ENCODE data around the gene AKAP9.
"Not testable (repeated sequence)": the region's sequence is repeated elsewhere in the genome, so short reads cannot be mapped to it uniquely, and the experiment has no call there.

Gene AKAP9

GRCh38 chr7:91957232-91957631 lies 16.6 kb downstream of the AKAP9 start:
- H3K4me3 ChIP-seq, result no peak overlapping the region
- no peaks in the 10 kb centered on the region for H3K9me3 ChIP-seq
- H3K4me1 ChIP-seq, result no peaks in the 10 kb centered on the region
- no peak for DNase-seq (ENCODE audit: low spot score in 2 of 2)
- in situ Hi-C loops (cut with MboI; ENCODE audit: low sequenced_read_pairs), result no loop called here
- H3K36me3 ChIP-seq (replicated peaks), result no peaks in the 10 kb centered on the region
- H3K27me3 ChIP-seq (ENCODE audit: low read depth), result no peaks in the 10 kb centered on the region

DNA sequence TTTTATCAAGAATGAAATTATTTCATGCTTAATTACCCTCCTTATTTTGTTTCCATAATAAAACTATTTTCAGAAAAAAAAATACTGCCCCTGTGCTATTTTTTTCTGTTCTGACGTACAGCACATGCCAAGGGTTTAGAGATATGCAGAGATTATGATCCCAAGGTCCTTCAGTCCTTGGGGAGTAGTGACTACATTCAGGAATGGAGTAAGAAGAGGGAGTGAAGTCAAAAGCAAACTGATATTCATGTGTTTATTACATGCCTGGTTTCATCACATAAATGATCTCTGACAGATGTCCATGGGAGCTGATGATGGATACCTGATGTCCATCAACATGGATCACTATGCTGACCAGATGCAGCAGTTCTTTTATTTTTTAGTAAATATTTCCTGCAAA lies 17.2 kb downstream of the AKAP9 start:
- Histone ChIP-seq H3K9me3 (no peaks in the 10 kb centered on the region), H3K4me3 (no peak overlapping the region), H3K27me3 (ENCODE audit: low read depth) (no peaks in the 10 kb centered on the region), H3K36me3 (replicated peaks) (no peaks in the 10 kb centered on the region), H3K4me1 (no peaks in the 10 kb centered on the region)
- in situ Hi-C loops (cut with MboI; ENCODE audit: low sequenced_read_pairs), result no loop called here
- DNase-seq (ENCODE audit: low spot score in 2 of 2), result no peak

DNA sequence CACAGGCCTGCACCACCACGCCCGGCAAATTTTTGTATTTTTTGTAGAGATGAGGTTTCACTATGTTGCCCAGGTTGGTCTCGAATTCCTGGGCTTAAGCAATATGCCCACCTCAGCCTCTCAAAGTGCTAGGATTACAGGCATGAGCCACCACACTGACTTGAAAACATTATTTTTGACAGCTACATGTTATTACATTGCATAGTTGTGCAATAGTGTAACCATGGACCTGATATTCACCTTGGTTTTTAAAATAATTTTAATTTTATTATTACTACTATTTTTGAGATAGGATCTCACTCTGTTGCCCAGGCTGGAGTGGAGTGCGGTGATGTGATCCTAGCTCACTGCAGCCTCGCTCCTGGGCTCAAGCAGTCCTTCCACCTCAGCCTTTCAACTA lies 18.4 kb downstream of the AKAP9 start:
- DNase-seq (ENCODE audit: low spot score in 2 of 2), result no peak
- H3K9me3 ChIP-seq, result no peaks in the 10 kb centered on the region
- no peaks in the 10 kb centered on the region for H3K27me3 ChIP-seq (ENCODE audit: low read depth)
- no peaks in the 10 kb centered on the region for H3K36me3 ChIP-seq (replicated peaks)
- H3K4me3 ChIP-seq, result no peak overlapping the region
- in situ Hi-C loops (cut with MboI; ENCODE audit: low sequenced_read_pairs), result no loop called here
- H3K4me1 ChIP-seq, result no peaks in the 10 kb centered on the region

GRCh38 chr7:91961816-91962215 lies 21.2 kb downstream of the AKAP9 start:
- Histone ChIP-seq H3K4me1 (no peaks in the 10 kb centered on the region), H3K4me3 (no peak overlapping the region), H3K9me3 (no peaks in the 10 kb centered on the region), H3K27me3 (ENCODE audit: low read depth) (no peaks in the 10 kb centered on the region), H3K36me3 (replicated peaks) (no peaks in the 10 kb centered on the region)
- no peak for DNase-seq (ENCODE audit: low spot score in 2 of 2)
- in situ Hi-C loops (cut with MboI; ENCODE audit: low sequenced_read_pairs), result no loop called here

DNA sequence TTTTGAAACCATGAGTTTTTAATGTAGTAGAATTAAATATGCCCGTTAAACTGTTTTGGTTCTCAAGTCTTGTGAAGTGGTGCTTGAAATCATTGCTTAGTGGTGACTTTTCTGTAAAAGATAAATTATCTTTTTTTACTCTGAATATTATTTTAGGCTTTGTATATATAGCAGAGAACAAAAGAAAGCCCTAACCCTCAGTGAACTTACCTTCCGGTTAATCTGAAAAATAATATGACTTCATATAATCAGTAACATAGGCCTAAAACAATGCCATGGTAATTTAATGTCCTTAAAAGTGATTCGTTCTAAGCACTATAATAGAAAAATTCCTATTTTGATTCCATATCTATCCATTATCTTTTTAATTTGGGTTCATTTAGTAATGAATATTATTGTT lies 21.8 kb downstream of the AKAP9 start:
- Histone ChIP-seq H3K36me3 (replicated peaks) (no peaks in the 10 kb centered on the region), H3K27me3 (ENCODE audit: low read depth) (no peaks in the 10 kb centered on the region), H3K9me3 (no peaks in the 10 kb centered on the region), H3K4me1 (no peaks in the 10 kb centered on the region), H3K4me3 (no peak overlapping the region)
- in situ Hi-C loops (cut with MboI; ENCODE audit: low sequenced_read_pairs), result no loop called here
- no peak for DNase-seq (ENCODE audit: low spot score in 2 of 2)

DNA sequence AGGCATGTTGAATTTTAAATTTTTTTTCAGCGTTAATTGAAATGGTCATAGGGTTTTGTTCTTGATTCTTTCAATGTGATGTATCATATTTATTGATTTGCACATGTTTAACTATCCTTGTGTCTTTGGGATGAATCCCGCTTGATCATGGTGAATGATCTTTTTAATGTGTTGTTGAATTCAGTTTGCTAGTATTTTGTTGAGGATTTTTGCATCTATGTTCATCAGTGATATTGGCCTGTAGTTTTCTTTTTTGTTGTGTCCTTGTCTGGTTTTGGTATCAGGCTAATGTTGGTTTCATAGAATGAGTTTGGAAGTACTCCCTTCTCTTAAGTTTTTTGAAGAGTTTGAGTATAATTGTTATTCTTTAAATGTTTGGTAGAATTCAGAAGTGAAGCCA lies 26.9 kb downstream of the AKAP9 start:
- H3K9me3 ChIP-seq; in situ Hi-C loops (cut with MboI; ENCODE audit: low sequenced_read_pairs); H3K4me1 ChIP-seq: not testable (repeated sequence)

DNA sequence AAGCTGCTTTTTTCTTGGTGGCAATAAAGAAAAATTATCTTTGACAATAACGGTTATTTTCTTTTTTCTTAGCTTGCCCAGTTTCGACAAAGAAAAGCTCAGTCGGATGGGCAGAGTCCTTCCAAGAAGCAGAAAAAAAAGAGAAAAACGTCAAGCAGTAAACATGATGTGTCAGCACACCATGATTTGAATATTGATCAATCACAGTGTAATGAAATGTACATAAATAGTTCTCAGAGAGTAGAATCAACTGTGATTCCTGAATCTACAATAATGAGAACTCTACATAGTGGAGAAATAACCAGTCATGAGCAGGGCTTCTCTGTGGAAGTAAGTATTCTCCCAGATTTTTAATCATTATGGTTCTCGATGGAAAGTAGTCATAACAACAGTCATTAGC lies 33.0 kb downstream of the AKAP9 start:
- no peaks in the 10 kb centered on the region for H3K36me3 ChIP-seq (replicated peaks)
- no peak overlapping the region for H3K4me3 ChIP-seq
- in situ Hi-C loops (cut with MboI; ENCODE audit: low sequenced_read_pairs), result no loop called here
- H3K9me3 ChIP-seq, result no peaks in the 10 kb centered on the region
- DNase-seq (ENCODE audit: low spot score in 2 of 2), result no peak
- no peaks in the 10 kb centered on the region for H3K4me1 ChIP-seq
- no peaks in the 10 kb centered on the region for H3K27me3 ChIP-seq (ENCODE audit: low read depth)

More for the DNA sequence above, 26.9 kb downstream of the AKAP9 start:
- H3K27me3 ChIP-seq (ENCODE audit: low read depth); H3K36me3 ChIP-seq (replicated peaks); DNase-seq (ENCODE audit: low spot score in 2 of 2); H3K4me3 ChIP-seq: not testable (repeated sequence)

GRCh38 chr7:91974066-91974465 lies 33.4 kb downstream of the AKAP9 start:
- in situ Hi-C loops (cut with MboI; ENCODE audit: low sequenced_read_pairs), result no loop called here

GRCh38 chr7:91976743-91977142 lies 36.1 kb downstream of the AKAP9 start:
- no peaks in the 10 kb centered on the region for H3K4me1 ChIP-seq
- no peaks in the 10 kb centered on the region for H3K36me3 ChIP-seq (replicated peaks)
- no peak overlapping the region for H3K4me3 ChIP-seq
- in situ Hi-C loops (cut with MboI; ENCODE audit: low sequenced_read_pairs), result no loop called here
- H3K27me3 ChIP-seq (ENCODE audit: low read depth), result no peaks in the 10 kb centered on the region
- DNase-seq (ENCODE audit: low spot score in 2 of 2), result no peak
- no peaks in the 10 kb centered on the region for H3K9me3 ChIP-seq

More at GRCh38 chr7:91974066-91974465, 33.4 kb downstream of the AKAP9 start:
- Histone ChIP-seq H3K4me3 (no peak overlapping the region), H3K36me3 (replicated peaks) (no peaks in the 10 kb centered on the region), H3K4me1 (no peaks in the 10 kb centered on the region), H3K9me3 (no peaks in the 10 kb centered on the region), H3K27me3 (ENCODE audit: low read depth) (no peaks in the 10 kb centered on the region)
- DNase-seq (ENCODE audit: low spot score in 2 of 2), result no peak

DNA sequence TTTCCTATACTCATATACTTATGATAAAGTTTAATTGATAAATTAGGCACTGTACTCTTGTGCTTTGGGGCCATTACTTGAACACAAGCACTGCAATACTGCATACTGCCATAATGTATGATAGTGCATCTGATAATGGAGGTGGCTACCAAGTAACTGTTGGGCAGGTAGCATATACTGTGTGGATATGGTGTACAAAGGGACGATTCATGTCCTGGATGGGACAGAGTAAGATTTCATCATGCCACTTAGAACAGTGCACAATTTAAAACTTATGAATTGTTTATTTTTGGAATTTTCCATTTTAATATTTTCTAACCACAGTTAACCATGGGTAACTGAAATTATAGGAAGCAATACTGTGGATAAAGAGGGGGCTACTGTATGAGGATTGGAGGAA lies 38.9 kb downstream of the AKAP9 start:
- H3K9me3 ChIP-seq, result no peaks in the 10 kb centered on the region
- no peaks in the 10 kb centered on the region for H3K27me3 ChIP-seq (ENCODE audit: low read depth)
- H3K36me3 ChIP-seq (replicated peaks), result no peaks in the 10 kb centered on the region
- no peaks in the 10 kb centered on the region for H3K4me1 ChIP-seq
- no peak for DNase-seq (ENCODE audit: low spot score in 2 of 2)
- no peak overlapping the region for H3K4me3 ChIP-seq
- in situ Hi-C loops (cut with MboI; ENCODE audit: low sequenced_read_pairs), result no loop called here

DNA sequence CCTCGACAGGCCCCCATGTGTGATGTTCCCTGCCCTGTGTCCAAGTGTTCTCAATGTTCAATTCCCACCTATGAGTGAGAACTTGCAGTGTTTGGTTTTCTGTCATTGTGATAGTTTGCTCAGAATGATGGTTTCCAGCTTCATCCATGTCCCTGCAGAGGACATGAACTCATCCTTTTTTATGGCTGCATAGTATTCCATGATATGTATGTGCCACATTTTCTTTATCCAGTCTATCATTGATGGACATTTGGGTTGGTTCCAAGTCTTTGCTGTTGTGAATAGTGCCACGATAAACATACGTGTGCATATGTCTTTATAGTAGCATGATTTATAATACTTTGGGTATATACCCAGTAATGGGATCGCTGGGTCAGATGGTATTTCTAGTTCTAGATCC lies 41.7 kb downstream of the AKAP9 start:
- H3K27me3 ChIP-seq (ENCODE audit: low read depth); in situ Hi-C loops (cut with MboI; ENCODE audit: low sequenced_read_pairs): not testable (repeated sequence)

DNA sequence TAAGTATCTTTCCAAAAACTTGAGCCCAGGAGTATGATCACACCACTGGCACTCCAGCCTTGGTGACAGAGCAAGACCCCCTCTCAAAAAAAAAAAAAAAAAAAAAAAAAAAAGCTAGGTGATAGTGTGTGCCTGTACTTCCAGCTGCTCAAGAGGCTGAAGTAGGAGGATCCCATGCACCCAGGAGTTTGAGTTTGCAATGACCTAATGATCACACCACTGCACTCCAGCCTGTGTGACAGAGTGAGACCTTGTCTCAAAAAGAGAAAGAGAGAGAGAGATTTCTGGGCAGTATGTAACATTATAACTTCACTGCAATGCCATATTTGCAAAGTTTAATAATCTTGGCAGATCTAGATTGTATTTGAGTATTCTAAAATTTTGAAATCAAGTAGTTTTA lies 47.6 kb downstream of the AKAP9 start:
- H3K4me1 ChIP-seq, result no peaks in the 10 kb centered on the region
- no peak for DNase-seq (ENCODE audit: low spot score in 2 of 2)
- no peaks in the 10 kb centered on the region for H3K36me3 ChIP-seq (replicated peaks)
- in situ Hi-C loops (cut with MboI; ENCODE audit: low sequenced_read_pairs), result no loop called here
- no peak overlapping the region for H3K4me3 ChIP-seq
- no peaks in the 10 kb centered on the region for H3K27me3 ChIP-seq (ENCODE audit: low read depth)
- no peaks in the 10 kb centered on the region for H3K9me3 ChIP-seq

More for the DNA sequence above, 41.7 kb downstream of the AKAP9 start:
- not testable (repeated sequence) for H3K4me3 ChIP-seq; H3K36me3 ChIP-seq (replicated peaks); H3K4me1 ChIP-seq; H3K9me3 ChIP-seq; DNase-seq (ENCODE audit: low spot score in 2 of 2)

DNA sequence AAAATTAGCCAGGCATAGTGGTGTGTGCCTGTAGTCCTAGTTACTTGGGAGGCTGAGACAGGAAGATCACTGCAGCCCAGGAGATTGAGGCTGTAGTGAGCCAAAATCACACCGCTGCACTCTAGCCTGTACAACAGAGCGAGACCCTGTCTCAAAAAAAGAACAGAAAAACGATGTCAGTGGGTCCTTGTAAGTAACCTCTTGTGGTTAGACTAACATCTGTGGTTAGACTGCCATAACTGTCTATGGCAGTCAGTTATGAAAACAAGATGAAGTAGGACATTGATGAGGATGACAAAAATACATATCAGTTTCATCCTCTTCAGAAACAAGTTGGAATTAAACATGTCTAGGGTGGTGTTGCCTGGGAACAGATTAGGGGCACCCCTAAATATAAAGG lies 53.3 kb downstream of the AKAP9 start:
- H3K36me3 ChIP-seq (replicated peaks), result peaks cover 12% of the 10 kb centered on the region
- no peaks in the 10 kb centered on the region for H3K9me3 ChIP-seq
- H3K27me3 ChIP-seq (ENCODE audit: low read depth), result no peaks in the 10 kb centered on the region
- no peak for DNase-seq (ENCODE audit: low spot score in 2 of 2)
- in situ Hi-C loops (cut with MboI; ENCODE audit: low sequenced_read_pairs), result no loop called here
- H3K4me3 ChIP-seq, result no peak overlapping the region
- H3K4me1 ChIP-seq, result no peaks in the 10 kb centered on the region

- no peak for DNase-seq (ENCODE audit: low spot score in 2 of 2)
- H3K4me3 ChIP-seq, result no peak overlapping the region
- no peaks in the 10 kb centered on the region for H3K9me3 ChIP-seq
- in situ Hi-C loops (cut with MboI; ENCODE audit: low sequenced_read_pairs), result no loop called here
- H3K4me1 ChIP-seq, result no peaks in the 10 kb centered on the region
- H3K36me3 ChIP-seq (replicated peaks), result peaks cover 12% of the 10 kb centered on the region
- H3K27me3 ChIP-seq (ENCODE audit: low read depth), result no peaks in the 10 kb centered on the region
Measured at GRCh38 chr7:91995391-91996105, 54.9 kb downstream of the AKAP9 start.
